PC-3 (cell line): Measurements from ENCODE around the gene MAPKAP1. TPM values are rescaled to one million over a fixed set of nuclear protein-coding genes. Genes with fewer than 3 reads are reported as not detected.

Experiments
- ATAC-seq: fragments of 200-7000 bp; cut with Tn5 transposase; 2 replicates; pipeline ENCODE4 v1.9.1; 2020; ENCODE audit warnings: mild to moderate bottlenecking, moderate library complexity
- BruUV-seq: library from RNA; stranded (reverse); fragments of 400-500 nt; replicated peaks from 2 replicates; lab custom pipeline; 2021; lab: Mats Ljungman, UMichigan
- CTCF ChIA-PET: fragments of 300-600 bp; sonication (Branson Sonifier 250); formaldehyde crosslinking; loops from one replicate; lab custom pipeline; 2022; ENCODE audit warnings: antibody characterized with exemption; lab: Charles Lee
- POLR2A ChIA-PET: fragments of 300-600 bp; sonication (Branson Sonifier 250); formaldehyde crosslinking; loops from one replicate; lab custom pipeline; 2022; ENCODE audit warnings: antibody characterized with exemption; ENCODE audit not compliant: unreplicated experiment; lab: Charles Lee
- DNase-seq: peaks from one replicate; pipeline ENCODE4 v3.0.0-alpha.2; 2015
- H2AFZ ChIP-seq: fragments of 300-600 bp; sonication (generic); 2 replicates; pipeline ENCODE4 v1.6.0; 2016; ENCODE audit warnings: antibody characterized with exemption, low read length
- H3F3A ChIP-seq: fragments of 300-600 bp; sonication (generic); one replicate; pipeline ENCODE4 v1.6.0; 2017; ENCODE audit warnings: antibody characterized with exemption, low read length, control low read depth, mild to moderate bottlenecking; ENCODE audit not compliant: unreplicated experiment
- H3K27ac ChIP-seq: fragments of 300-600 bp; sonication (generic); 2 replicates; pipeline ENCODE4 v1.5.1; 2016; ENCODE audit warnings: mild to moderate bottlenecking, low read length
- H3K27me3 ChIP-seq: fragments of 300-600 bp; sonication (generic); 2 replicates; pipeline ENCODE4 v1.6.1; 2016; ENCODE audit warnings: low read length, mixed read lengths
- H3K36me3 ChIP-seq: fragments of 300-600 bp; sonication (generic); 2 replicates; pipeline ENCODE4 v1.6.1; 2016; ENCODE audit warnings: low read depth, mixed run types, low read length, mixed read lengths
- H3K4me1 ChIP-seq: fragments of 300-600 bp; sonication (generic); 2 replicates; pipeline ENCODE4 v1.5.1; 2016; ENCODE audit warnings: low read length; ENCODE audit not compliant: insufficient read depth
- H3K4me2 ChIP-seq: fragments of 300-600 bp; sonication (generic); 2 replicates; pipeline ENCODE4 v1.6.0; 2016; ENCODE audit warnings: low read length
- H3K4me3 ChIP-seq: fragments of 300-600 bp; sonication (generic); 2 replicates; pipeline ENCODE4 v1.5.1; 2016; ENCODE audit warnings: mild to moderate bottlenecking, low read length, mixed read lengths
- H3K79me2 ChIP-seq: fragments of 300-600 bp; sonication (generic); 2 replicates; pipeline ENCODE4 v1.6.1; 2017; ENCODE audit warnings: low read length, mixed read lengths
- H3K9ac ChIP-seq: fragments of 300-600 bp; sonication (generic); 2 replicates; pipeline ENCODE4 v1.6.0; 2016; ENCODE audit warnings: mild to moderate bottlenecking, low read length
- H3K9me2 ChIP-seq: fragments of 300-600 bp; sonication (generic); replicated peaks from 2 replicates; pipeline ENCODE4 v1.6.1; 2016; ENCODE audit warnings: mixed run types, low read length, mixed read lengths
- H3K9me3 ChIP-seq: fragments of 300-600 bp; sonication (generic); 2 replicates; pipeline ENCODE4 v1.6.1; 2016; ENCODE audit warnings: low read length, mixed read lengths
- H4K20me1 ChIP-seq: fragments of 300-600 bp; sonication (generic); 2 replicates; pipeline ENCODE4 v1.6.1; 2016; ENCODE audit warnings: low read length, mixed read lengths
- EZH2 ChIP-seq: fragments of 300-600 bp; sonication (generic); IDR thresholded peaks from one replicate; pipeline ENCODE4 v1.6.1; 2017; ENCODE audit warnings: antibody characterized with exemption, mild to moderate bottlenecking, low read length; ENCODE audit not compliant: unreplicated experiment
- EZH2phosphoT487 ChIP-seq: fragments of 300-600 bp; sonication (generic); IDR thresholded peaks from 2 replicates; pipeline ENCODE4 v1.6.1; 2018; ENCODE audit warnings: mild to moderate bottlenecking, antibody characterized with exemption, low read length, borderline replicate concordance
- intact Hi-C: fragments of 100-400 bp; cut with micrococcal nuclease; formaldehyde crosslinking; loops from 2 replicates; pipeline ENCODE4 v1.9.0; 2023
- total RNA-seq: library from RNA; depleted of rRNA; stranded (reverse); fragments of >200 nt; gene quantifications from 2 replicates; pipeline ENCODE4 v1.2.3, GENCODE V29; 2014
- TF ChIP-seq, protein P1 (sequence below): fragments of 300-600 bp; sonication (generic); conservative IDR thresholded peaks from 2 replicates; pipeline ENCODE4 v1.5.1; 2017; ENCODE audit warnings: antibody characterized with exemption, low read depth, mild to moderate bottlenecking, low read length

The MAPKAP1 gene
- total RNA-seq, 1 experiment from 2014 or later, result 128 TPM

GRCh38 chr9:125504616-125505015 lies 202.4 kb downstream of the MAPKAP1 start:
- POLR2A ChIA-PET, result no interaction called here
- Histone ChIP-seq H3K4me1 (no peaks in the 10 kb centered on the region), H3K4me2 (no peak overlapping the region), H3K9me3 (no peaks in the 10 kb centered on the region), H3K27me3 (no peaks in the 10 kb centered on the region), H3K4me3 (no peak overlapping the region), H3K9me2 (no peaks in the 10 kb centered on the region), H4K20me1 (no peaks in the 10 kb centered on the region), H2AFZ (no peak overlapping the region), H3K36me3 (no peaks in the 10 kb centered on the region), H3K27ac (no peak overlapping the region), H3K79me2 (no peaks in the 10 kb centered on the region), H3F3A (no peaks in the 10 kb centered on the region), H3K9ac (no peak overlapping the region)
- CTCF ChIA-PET, result no interaction called here
- TF ChIP-seq, protein P1, sequence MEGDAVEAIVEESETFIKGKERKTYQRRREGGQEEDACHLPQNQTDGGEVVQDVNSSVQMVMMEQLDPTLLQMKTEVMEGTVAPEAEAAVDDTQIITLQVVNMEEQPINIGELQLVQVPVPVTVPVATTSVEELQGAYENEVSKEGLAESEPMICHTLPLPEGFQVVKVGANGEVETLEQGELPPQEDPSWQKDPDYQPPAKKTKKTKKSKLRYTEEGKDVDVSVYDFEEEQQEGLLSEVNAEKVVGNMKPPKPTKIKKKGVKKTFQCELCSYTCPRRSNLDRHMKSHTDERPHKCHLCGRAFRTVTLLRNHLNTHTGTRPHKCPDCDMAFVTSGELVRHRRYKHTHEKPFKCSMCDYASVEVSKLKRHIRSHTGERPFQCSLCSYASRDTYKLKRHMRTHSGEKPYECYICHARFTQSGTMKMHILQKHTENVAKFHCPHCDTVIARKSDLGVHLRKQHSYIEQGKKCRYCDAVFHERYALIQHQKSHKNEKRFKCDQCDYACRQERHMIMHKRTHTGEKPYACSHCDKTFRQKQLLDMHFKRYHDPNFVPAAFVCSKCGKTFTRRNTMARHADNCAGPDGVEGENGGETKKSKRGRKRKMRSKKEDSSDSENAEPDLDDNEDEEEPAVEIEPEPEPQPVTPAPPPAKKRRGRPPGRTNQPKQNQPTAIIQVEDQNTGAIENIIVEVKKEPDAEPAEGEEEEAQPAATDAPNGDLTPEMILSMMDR, result no peak
- TF ChIP-seq EZH2phosphoT487 (no peak), EZH2 (no peak)
- BruUV-seq, result no TSS peak
- no peak for ATAC-seq
- intact Hi-C loops, result no loop called here
- DNase-seq, result no peak

DNA sequence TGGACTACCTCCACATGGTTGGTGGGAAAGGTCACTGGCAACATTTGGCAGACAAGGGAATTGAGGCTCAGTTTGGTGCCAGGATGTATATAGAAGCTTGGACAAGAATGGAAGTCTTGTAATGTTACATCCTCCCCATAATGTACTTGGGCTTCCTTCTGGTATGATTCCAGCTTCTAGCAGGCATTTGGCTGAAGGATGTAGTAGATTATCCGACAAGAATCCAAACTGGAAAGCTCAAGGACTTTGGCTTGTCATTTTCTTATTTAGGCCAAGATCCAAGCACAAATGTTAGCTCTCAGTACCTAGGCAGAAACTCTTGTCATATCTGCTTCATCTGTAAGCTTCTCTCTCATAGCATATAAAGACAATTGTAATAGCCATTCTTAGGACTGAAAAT lies 209.1 kb downstream of the MAPKAP1 start:
- intact Hi-C loops, result no loop called here

DNA sequence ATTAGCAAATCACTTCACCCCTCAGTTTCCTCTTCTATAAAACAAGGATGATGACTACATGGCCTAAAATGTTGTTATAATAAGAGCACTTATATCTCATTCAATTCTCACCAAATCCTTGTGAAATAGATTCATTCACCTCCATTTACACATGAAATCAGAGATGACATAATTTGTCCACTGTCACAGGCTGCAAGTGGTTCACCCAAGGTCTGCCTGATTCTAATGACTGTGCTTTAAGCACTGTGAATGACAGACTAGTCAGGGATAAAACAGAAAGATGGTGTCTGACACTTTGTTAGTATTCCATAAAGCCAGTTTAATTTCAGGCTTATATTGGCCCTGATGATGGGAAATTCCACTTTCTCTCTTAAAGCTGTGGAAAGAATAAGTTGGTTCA lies 209.5 kb downstream of the MAPKAP1 start:
- intact Hi-C loops, result no loop called here
- H3K9me2 ChIP-seq, result no peaks in the 10 kb centered on the region

More for the DNA sequence above, 209.1 kb downstream of the MAPKAP1 start:
- DNase-seq, result no peak
- Histone ChIP-seq H3K27me3 (no peaks in the 10 kb centered on the region), H3K36me3 (no peaks in the 10 kb centered on the region), H3F3A (no peaks in the 10 kb centered on the region), H2AFZ (no peak overlapping the region), H3K9me2 (no peaks in the 10 kb centered on the region), H3K4me2 (no peak overlapping the region), H4K20me1 (no peaks in the 10 kb centered on the region), H3K4me1 (peaks cover 17% of the 10 kb centered on the region), H3K27ac (no peak overlapping the region), H3K4me3 (no peak overlapping the region), H3K79me2 (no peaks in the 10 kb centered on the region), H3K9me3 (no peaks in the 10 kb centered on the region), H3K9ac (no peak overlapping the region)
- no peak for ATAC-seq
- POLR2A ChIA-PET, result no interaction called here
- TF ChIP-seq, protein P1, result no peak
- TF ChIP-seq EZH2 (no peak), EZH2phosphoT487 (no peak)
- CTCF ChIA-PET, result no interaction called here
- BruUV-seq, result no TSS peak

More for the DNA sequence above, 209.5 kb downstream of the MAPKAP1 start:
- H3K4me1 ChIP-seq, result peaks cover 17% of the 10 kb centered on the region
- H3K9ac ChIP-seq, result no peak overlapping the region
- ChIA-PET CTCF (no interaction called here), POLR2A (no interaction called here)
- H3K9me3 ChIP-seq, result no peaks in the 10 kb centered on the region
- no peaks in the 10 kb centered on the region for H3K27me3 ChIP-seq
- no peak overlapping the region for H3K27ac ChIP-seq
- H3K36me3 ChIP-seq, result no peaks in the 10 kb centered on the region
- DNase-seq, result no peak
- no peak overlapping the region for H2AFZ ChIP-seq
- no peak overlapping the region for H3K4me3 ChIP-seq
- H4K20me1 ChIP-seq, result no peaks in the 10 kb centered on the region
- no peak for ATAC-seq
- no peak overlapping the region for H3K4me2 ChIP-seq
- TF ChIP-seq EZH2 (no peak), EZH2phosphoT487 (no peak)
- TF ChIP-seq, protein P1, result no peak
- no peaks in the 10 kb centered on the region for H3F3A ChIP-seq
- H3K79me2 ChIP-seq, result no peaks in the 10 kb centered on the region
- no TSS peak for BruUV-seq
